Bronchus fibroblast of lung (primary cell): Measurements from ENCODE around the gene FAM111A. TPM values are rescaled to one million over a fixed set of nuclear protein-coding genes. Genes with fewer than 3 reads are reported as not detected.

Experiments
- total RNA-seq: library from RNA; depleted of rRNA; stranded (reverse); fragments of >200 nt; gene quantifications from 2 replicates; pipeline ENCODE4 v1.2.3, GENCODE V29; 2015

FAM111A gene, protein sequence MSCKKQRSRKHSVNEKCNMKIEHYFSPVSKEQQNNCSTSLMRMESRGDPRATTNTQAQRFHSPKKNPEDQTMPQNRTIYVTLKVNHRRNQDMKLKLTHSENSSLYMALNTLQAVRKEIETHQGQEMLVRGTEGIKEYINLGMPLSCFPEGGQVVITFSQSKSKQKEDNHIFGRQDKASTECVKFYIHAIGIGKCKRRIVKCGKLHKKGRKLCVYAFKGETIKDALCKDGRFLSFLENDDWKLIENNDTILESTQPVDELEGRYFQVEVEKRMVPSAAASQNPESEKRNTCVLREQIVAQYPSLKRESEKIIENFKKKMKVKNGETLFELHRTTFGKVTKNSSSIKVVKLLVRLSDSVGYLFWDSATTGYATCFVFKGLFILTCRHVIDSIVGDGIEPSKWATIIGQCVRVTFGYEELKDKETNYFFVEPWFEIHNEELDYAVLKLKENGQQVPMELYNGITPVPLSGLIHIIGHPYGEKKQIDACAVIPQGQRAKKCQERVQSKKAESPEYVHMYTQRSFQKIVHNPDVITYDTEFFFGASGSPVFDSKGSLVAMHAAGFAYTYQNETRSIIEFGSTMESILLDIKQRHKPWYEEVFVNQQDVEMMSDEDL
- 23.2 and 27.6 TPM in 2 replicates for total RNA-seq

DNA sequence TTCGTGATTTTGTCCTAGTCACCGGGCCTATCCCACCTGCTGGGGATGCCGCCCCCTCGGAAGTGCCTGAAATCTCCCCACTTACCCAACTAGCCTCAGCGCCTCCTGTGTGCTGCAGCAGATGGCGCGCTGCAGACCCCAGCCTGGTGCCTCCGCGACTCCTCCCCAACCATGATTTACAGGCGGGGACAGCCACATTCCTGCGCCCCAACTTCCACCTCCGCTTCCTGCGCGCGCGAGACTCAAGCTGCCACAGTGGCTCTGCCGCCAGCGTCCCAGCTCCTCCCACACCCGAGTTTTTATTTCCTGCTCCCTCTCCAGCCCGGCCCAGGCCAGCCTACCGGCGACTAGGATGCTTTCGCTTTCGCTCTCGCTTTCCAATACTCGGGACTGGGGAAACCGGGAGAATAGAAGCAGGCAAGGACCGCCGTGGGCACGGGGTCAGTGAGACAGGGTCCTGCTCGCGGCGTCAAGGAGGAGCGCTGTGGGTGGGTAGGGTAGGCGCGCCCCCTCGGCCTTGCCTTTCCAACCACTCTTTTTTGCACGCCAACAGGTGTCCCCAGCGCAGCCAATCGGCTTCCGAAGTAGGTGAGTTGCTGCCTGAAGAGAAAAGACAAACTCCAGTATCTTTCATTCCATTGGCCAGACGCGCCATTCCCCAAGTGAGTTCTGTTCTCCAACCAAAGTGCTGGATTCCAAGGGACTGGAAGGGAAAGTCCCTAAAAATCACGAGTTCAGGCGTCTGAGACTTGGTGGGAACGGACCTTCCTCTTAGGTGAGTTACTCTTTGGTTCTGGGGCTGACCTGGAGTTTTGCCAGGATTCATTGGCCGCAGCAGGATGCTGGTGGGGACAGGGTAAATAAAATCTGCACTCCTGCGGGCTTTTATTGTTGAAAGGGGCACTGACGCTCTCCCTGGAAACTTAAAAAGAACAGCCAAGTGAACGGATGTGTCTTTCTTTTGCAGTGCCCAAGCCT is at the start of gene FAM111A:
Gene FAM111A, plus strand, starts transcription at position 327 of the 978 bp plus-strand sequence. CDS start 6,017 bp downstream, outside the sequence.

GRCh38 chr11:59106363-59107336 is 36.0 kb upstream of the FAM111A start, which contains the start of gene FAM111B:
FAM111B (plus strand) TSS chr11:59107237; CDS start chr11:59109626, 2,389 bp downstream.

DNA sequence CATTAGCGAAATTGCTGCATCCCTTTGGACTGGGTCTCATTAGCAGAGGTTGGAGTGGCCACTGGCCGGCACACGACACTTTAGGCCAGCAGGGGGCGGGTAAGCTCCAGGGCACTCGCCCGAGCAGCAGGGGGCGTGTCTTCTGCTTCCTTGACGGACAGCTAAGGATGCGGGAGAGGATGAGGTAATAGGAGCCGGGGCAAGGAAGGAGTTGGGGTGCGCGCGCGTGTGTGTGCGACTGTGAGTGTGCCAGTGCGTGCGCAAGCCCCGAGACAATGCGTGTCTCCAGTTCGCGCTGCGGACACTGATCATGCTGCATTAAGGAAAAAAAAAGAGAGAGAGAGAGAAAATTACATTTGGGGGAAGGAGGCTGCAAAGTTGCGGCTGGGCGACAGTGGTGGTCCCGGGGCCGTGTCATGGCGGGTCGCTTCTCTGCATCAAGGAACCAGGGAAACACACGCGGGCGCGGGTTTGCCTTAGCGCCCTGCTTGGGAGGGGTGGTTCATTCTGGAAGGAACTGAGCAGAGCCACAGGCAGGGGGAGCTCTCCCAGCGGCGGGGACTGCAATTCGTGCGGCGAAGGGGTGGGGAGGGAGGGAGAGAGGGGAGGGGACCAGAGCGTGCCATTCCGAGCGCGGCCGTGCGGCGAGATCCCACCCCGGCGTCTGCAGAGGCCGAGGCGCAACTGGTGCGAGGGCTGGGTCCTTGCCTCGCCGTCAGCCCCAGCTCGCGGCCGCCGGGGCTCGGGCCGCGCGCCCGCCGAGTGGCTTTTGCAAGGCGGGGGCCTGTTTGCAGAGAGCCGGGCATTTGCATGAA is 29.1 kb downstream of the FAM111A start, which contains the start of gene DTX4:
Gene DTX4, plus strand, starts transcription at position 625 of the 815 bp plus-strand sequence. CDS start 464 bp downstream, outside the sequence.

Other genes starting within 250 kb of the FAM111A start
- gene GLYATL1, start 203.4 kb upstream of the FAM111A start, total RNA-seq, result 0.59 and 1.3 TPM in 2 replicates
- not detected in 2 replicates for gene GLYATL1B, start 56.5 kb upstream of the FAM111A start, total RNA-seq
- gene FAM111B, start 35.6 kb upstream of the FAM111A start, total RNA-seq, result 8.6 and 10.6 TPM in 2 replicates
- 0.59 and 0.84 TPM in 2 replicates for gene DTX4, start 29.3 kb downstream of the FAM111A start, total RNA-seq
- gene MPEG1, start 70.1 kb downstream of the FAM111A start, total RNA-seq, result not detected in 2 replicates
- gene OR5AN1, start 216.0 kb downstream of the FAM111A start, total RNA-seq, result not detected in 2 replicates